Measurements from ENCODE around the gene RNF19B.

DNA sequence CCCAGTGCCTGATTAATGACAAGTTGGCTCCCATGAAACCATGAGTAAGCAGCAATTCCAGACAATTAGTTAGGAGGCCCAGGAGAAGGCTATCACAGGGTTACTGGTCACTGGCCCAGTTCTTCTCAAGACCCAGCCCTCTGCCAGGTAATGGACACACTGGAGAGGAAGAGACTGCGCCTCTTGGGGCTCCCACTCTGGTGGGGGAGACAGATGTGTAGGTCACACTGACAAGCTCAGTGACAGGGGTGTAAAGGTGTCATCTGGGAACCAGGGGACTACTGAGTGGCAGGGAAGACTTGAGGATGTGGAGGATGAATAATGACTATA, 73.4 kb downstream of the RNF19B start:
- TF ChIP-seq EHMT2 (IDR thresholded peaks at IDR 0.05; ENCODE audit: low read depth) (no peak), ZNF302 (CRISPR knock-in tag; IDR thresholded peaks at IDR 0.05) (no peak), CHD4 (IDR thresholded peaks at IDR 0.05; ENCODE audit: borderline replicate concordance) (no peak), POLR2A (IDR thresholded peaks at IDR 0.05; ENCODE audit: low read length) (no peak), USF2 (IDR thresholded peaks at IDR 0.05) (no peak), JUN (IDR thresholded peaks at IDR 0.05) (no peak), CTCF (IDR thresholded peaks at IDR 0.05) (no peak), JUNB (IDR thresholded peaks at IDR 0.05) (no peak), TP53 (CRISPR knock-in tag; IDR thresholded peaks at IDR 0.05) (no peak), EP300 (IDR thresholded peaks at IDR 0.05) (no peak), E2F6 (IDR thresholded peaks at IDR 0.05; ENCODE audit: borderline replicate concordance, low read depth) (no peak), RAD21 (conservative IDR thresholded peaks at IDR 0.05 in 1 of 2, IDR thresholded peaks at IDR 0.05 in 1 of 2) (no peak)
- TF ChIP-seq, protein P1, sequence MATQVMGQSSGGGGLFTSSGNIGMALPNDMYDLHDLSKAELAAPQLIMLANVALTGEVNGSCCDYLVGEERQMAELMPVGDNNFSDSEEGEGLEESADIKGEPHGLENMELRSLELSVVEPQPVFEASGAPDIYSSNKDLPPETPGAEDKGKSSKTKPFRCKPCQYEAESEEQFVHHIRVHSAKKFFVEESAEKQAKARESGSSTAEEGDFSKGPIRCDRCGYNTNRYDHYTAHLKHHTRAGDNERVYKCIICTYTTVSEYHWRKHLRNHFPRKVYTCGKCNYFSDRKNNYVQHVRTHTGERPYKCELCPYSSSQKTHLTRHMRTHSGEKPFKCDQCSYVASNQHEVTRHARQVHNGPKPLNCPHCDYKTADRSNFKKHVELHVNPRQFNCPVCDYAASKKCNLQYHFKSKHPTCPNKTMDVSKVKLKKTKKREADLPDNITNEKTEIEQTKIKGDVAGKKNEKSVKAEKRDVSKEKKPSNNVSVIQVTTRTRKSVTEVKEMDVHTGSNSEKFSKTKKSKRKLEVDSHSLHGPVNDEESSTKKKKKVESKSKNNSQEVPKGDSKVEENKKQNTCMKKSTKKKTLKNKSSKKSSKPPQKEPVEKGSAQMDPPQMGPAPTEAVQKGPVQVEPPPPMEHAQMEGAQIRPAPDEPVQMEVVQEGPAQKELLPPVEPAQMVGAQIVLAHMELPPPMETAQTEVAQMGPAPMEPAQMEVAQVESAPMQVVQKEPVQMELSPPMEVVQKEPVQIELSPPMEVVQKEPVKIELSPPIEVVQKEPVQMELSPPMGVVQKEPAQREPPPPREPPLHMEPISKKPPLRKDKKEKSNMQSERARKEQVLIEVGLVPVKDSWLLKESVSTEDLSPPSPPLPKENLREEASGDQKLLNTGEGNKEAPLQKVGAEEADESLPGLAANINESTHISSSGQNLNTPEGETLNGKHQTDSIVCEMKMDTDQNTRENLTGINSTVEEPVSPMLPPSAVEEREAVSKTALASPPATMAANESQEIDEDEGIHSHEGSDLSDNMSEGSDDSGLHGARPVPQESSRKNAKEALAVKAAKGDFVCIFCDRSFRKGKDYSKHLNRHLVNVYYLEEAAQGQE (IDR thresholded peaks at IDR 0.05) = no peak
- TF ChIP-seq, protein P2, sequence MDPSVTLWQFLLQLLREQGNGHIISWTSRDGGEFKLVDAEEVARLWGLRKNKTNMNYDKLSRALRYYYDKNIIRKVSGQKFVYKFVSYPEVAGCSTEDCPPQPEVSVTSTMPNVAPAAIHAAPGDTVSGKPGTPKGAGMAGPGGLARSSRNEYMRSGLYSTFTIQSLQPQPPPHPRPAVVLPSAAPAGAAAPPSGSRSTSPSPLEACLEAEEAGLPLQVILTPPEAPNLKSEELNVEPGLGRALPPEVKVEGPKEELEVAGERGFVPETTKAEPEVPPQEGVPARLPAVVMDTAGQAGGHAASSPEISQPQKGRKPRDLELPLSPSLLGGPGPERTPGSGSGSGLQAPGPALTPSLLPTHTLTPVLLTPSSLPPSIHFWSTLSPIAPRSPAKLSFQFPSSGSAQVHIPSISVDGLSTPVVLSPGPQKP (IDR thresholded peaks at IDR 0.05; ENCODE audit: low read depth, low read length) = no peak
